RCC 7860 (cell line): ENCODE data around the gene ACER3.
"Not testable (repeated sequence)": the region's sequence is repeated elsewhere in the genome, so short reads cannot be mapped to it uniquely, and the experiment has no call there.

Source experiments
- DNase-seq: peaks from one replicate; pipeline ENCODE4 v3.0.0-alpha.2; 2015; ENCODE audit warnings: low spot score
- FAIRE-seq: peaks from 2 replicates; lab custom pipeline; 2012; peaks lifted over from hg19 to GRCh38; lab: Jason Lieb, UNC

The ACER3 gene

DNA sequence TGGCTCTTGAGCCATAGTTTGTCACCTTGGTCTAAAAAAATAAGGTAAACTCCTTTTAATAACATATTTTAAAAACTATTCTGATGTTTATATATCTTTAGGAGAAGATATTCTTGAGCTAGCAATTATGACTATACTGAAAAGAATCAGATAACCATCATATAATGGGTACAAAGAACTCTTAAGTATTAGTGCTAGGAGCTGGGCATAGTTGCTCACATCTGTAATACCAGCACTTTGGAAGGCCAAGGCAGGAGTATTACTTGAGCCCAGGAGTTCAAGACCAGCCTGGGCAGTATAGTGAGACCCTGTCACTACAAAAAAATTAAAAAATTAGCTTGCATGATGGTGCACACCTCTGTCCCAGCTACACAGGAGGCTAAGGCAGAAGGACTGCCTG lies 119.5 kb downstream of the ACER3 start:
- no peak for FAIRE-seq
- no peak for DNase-seq

- DNase-seq (no peak), FAIRE-seq (no peak)
These were observed 124.0 kb downstream of the ACER3 start for GRCh38 chr11:76984743-76985142.

- FAIRE-seq (no peak), DNase-seq (no peak)
These were observed 126.5 kb downstream of the ACER3 start for GRCh38 chr11:76987203-76987602.

- DNase-seq (no peak), FAIRE-seq (no peak)
These were observed 129.9 kb downstream of the ACER3 start for GRCh38 chr11:76990628-76991027.

DNA sequence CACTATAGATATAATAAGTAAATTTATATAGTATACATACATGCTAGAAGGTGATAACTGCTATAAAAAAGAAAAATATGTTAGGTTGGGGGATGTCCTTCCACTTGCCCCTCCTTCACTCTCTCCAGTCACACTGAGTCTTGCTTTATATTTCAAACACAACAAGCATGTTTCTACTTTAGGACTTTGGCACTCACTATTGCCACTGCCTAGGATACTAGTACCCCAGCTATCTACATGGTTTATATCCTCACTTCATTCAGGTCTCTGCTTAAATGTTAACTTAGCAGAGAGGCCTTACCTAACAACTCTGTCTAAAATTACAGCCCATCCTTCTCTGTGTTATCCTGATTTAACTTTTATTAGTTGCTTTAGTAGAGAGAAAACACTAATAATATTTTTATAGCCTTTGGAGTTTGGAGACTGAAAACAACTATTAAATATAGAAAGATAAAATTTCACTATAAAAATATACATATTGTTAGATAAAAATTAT lies 134.4 kb downstream of the ACER3 start:
- DNase-seq, result no peak
- no peak for FAIRE-seq

DNA sequence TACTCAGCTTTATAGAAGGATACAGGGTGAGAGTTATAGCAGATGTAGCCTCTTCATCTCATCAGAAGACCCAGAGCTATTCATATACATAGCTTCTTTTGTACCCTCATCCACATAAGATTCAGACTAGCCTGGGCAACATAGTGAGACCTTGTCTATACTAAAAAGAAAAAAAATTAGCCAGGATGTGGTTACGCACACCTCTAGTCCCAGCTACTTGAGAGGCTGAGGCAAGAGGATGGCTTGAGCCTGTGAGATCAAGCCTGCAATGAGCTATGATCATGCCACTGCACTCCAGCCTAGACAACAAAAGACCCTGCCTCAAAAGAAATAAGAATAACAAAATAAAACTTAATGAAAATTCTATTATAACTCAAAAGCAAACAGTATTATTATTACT lies 136.8 kb downstream of the ACER3 start:
- DNase-seq (no peak), FAIRE-seq (no peak)

DNA sequence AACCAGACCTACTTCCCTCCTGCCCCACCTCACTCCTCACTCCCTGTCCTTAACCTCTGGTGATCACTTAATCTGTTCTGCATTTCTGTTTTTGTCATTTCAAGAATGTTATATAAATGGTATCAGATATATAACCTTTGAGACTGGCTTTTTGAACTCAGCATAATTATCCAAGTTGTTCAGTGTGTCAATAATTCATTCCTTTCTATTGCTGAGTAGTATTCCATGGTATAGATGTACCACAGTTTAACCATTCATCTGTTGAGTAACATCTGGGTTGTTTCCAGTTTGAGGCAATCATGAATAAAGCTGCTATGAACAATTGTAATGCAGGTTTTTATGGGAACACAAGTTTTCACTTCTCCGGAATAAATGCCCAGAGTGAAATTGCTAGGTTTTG lies 138.9 kb downstream of the ACER3 start:
- no peak for DNase-seq
- FAIRE-seq, result no peak

DNA sequence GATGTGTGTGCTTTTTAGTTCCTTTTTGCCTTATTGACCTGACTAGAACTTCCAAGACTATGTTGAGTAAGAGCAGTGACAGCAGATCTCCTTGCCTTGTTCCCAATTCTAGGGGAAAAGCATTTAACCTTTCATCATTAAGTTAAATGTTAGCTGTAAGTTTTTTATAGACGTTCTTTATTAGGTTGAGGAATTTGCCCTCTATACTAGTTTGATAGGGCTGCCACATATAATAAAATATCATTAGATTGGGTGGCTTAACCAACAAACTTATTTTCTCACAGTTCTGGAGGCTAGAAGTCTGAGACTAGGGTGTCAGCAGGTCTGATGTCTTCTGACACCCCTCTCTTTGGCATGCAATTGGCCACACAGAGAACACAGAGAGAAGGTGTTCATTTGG lies 140.9 kb downstream of the ACER3 start:
- no peak for DNase-seq
- FAIRE-seq, result no peak

DNA sequence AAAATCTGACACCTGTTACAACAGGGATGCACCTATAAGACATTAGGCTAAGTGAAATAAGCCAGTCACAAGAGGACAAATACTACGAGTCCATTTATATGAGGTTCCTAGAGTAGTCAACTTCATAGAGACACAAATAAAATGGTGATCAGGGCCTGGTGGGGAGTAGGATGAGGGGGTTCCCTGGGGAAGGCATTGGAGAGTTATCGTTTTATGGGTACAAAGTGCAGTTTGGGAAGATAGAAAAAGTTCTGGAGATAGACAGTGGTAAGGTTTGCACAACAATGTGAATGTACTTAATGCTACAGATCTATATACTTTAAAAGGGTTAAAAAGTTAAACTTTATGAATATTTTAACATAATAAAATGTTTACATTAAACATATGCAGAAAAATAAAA lies 142.1 kb downstream of the ACER3 start:
- DNase-seq, result no peak
- no peak for FAIRE-seq

GRCh38 chr11:77003963-77004362 lies 143.2 kb downstream of the ACER3 start:
- DNase-seq, result no peak
- FAIRE-seq, result peak; percentile 70

- no peak for FAIRE-seq
- no peak for DNase-seq
These were observed 148.9 kb downstream of the ACER3 start for GRCh38 chr11:77009533-77010160.

DNA sequence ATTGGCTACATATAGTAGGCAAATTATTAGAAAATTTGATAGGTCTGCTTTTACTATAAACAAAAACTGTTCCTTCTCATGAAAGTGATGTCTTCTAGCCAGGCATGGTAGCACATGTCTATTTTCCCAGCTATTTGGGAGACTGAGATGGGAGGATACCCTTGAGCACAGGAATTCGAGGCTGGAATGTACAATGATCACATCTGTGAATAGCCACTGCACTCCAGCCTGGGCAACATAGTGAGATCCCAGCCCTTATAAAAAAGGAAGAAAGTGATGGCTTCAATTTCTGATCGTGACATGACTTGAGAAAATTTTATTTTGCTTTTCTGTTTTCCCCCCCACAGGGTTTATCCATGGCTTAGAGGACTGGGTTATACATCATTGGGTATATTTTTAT lies 154.0 kb downstream of the ACER3 start:
- no peak for DNase-seq
- no peak for FAIRE-seq

- not testable (repeated sequence) for DNase-seq, FAIRE-seq
These were observed 157.7 kb downstream of the ACER3 start for GRCh38 chr11:77018396-77018924.

DNA sequence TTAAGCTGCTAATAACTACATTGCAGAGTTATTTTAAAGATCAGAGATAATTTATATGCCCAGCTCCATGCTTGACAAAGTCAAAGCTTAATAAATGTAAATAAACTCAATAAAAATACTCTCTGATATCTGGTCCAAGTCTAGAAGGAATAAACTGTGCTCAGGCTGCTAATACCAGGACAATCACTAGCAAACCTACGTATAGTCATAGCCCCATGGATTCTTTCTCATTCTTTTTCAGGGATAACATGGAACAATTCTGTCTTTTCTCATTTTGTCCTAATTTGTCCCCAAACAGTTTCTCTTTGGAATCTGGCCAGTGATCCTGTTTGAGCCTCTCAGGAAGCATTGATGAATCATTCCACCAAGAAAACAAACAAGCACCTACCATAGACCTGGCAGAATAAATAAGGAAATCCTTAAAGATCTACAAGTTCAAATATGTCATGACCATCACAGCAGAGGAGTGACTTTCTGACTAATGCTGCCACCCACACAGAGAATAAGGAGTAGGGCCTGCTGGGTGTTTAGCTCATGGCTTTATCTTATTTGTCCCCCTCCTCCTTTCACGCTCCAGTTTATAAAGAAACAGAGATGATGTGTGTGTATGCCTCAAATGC lies 159.4 kb downstream of the ACER3 start:
- DNase-seq, result no peak
- no peak for FAIRE-seq

GRCh38 chr11:77020734-77021133 lies 160.0 kb downstream of the ACER3 start:
- DNase-seq (no peak), FAIRE-seq (no peak)

- FAIRE-seq (no peak), DNase-seq (no peak)
These were observed 164.0 kb downstream of the ACER3 start for GRCh38 chr11:77024745-77025144.

- DNase-seq, result no peak
- no peak for FAIRE-seq
These were observed 165.5 kb downstream of the ACER3 start for GRCh38 chr11:77026221-77026620.

- no peak for FAIRE-seq
These were observed 166.0 kb downstream of the ACER3 start for GRCh38 chr11:77026743-77027142.

DNA sequence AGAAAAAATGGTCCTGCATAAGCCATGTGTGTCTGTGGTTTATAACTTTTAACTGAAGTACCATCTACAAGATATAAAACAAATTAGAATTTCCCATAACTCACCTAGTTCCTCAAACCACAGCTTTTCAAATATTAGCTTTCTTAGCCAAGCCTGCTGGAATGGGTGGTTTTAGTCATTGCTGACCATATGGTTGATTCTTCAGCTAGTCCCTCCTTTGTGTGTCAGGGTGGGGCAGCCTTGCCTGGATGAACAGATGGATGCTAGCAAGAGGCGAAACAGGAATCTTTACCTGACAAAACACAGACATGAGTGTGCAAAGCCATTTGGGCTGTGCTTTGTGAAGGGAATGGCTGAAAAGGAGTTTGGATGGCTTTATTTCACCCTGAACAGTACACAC lies 166.6 kb downstream of the ACER3 start:
- DNase-seq (no peak), FAIRE-seq (peak; percentile 74)

More at GRCh38 chr11:77026743-77027142, 166.0 kb downstream of the ACER3 start:
- no peak for DNase-seq

DNA sequence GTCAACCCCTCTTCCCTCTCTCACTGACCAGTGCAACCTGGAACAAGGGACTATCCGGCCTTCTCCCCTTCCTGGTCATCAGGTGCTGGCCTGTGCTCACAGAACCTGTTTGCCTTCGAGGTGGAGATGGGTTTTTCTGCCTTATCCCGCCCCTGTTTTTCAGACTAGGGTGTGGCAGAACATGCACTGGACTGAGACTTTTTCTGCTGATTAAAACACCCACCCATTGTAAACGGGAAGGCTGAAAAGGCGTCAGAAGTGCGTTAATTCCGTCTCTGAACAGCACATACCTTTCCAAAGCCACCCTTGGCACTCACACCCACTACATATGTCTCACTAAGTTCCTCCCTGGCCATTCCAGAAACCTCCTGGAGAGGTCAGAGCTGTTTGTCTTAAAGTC lies 169.1 kb downstream of the ACER3 start:
- FAIRE-seq, result no peak

GRCh38 chr11:77030834-77031414 lies 170.2 kb downstream of the ACER3 start:
- no peak for FAIRE-seq

More for the DNA sequence above, 169.1 kb downstream of the ACER3 start:
- no peak for DNase-seq

GRCh38 chr11:77031599-77031998 lies 170.9 kb downstream of the ACER3 start:
- FAIRE-seq (no peak), DNase-seq (no peak)

More at GRCh38 chr11:77030834-77031414, 170.2 kb downstream of the ACER3 start:
- DNase-seq, result no peak
